Cardiac fibroblast (primary cell): ENCODE data around the gene ZNF536.

Experiments used
- DNase-seq, 2 donors: peaks; one replicate each; pipeline versions ENCODE4 v3.0.0 to v3.0.0-alpha.2; 2010; ENCODE audit warnings: low read depth in 2 of 2
- H3K4me3 ChIP-seq, 2 donors: replicated peaks in 1 of 2; 1 replicate in 1 of 2; 2 replicates in 1 of 2; pipeline ENCODE4 v1.5.1; 2011; ENCODE audit warnings: low read depth in 2 of 2, low read length in 2 of 2, mild to moderate bottlenecking in 2 of 2, moderate library complexity in 1 of 2
- CTCF ChIP-seq: IDR thresholded peaks from one replicate; pipeline ENCODE4 v1.5.1; 2011; ENCODE audit warnings: low read depth, mild to moderate bottlenecking, low read length, inconsistent platforms

Gene ZNF536

GRCh38 chr19:30579419-30579818 lies 207.2 kb downstream of the ZNF536 start:
- no peak overlapping the region for H3K4me3 ChIP-seq
- TF ChIP-seq CTCF = no peak
- no peak for DNase-seq

- TF ChIP-seq CTCF = no peak
- H3K4me3 ChIP-seq = no peak overlapping the region
- no peak for DNase-seq
Observed at GRCh38 chr19:30580673-30581072, 208.5 kb downstream of the ZNF536 start.

GRCh38 chr19:30584090-30584489 lies 211.9 kb downstream of the ZNF536 start:
- H3K4me3 ChIP-seq = no peak overlapping the region
- no peak for DNase-seq
- TF ChIP-seq CTCF = no peak

GRCh38 chr19:30587869-30588268 lies 215.7 kb downstream of the ZNF536 start:
- no peak for DNase-seq
- TF ChIP-seq CTCF = no peak
- H3K4me3 ChIP-seq = no peak overlapping the region

GRCh38 chr19:30590596-30591229 lies 218.5 kb downstream of the ZNF536 start:
- TF ChIP-seq CTCF = no peak
- DNase-seq = no peak
- H3K4me3 ChIP-seq = no peak overlapping the region

GRCh38 chr19:30593356-30593755 lies 221.2 kb downstream of the ZNF536 start:
- no peak for DNase-seq
- TF ChIP-seq CTCF = no peak
- no peak overlapping the region for H3K4me3 ChIP-seq

- no peak for TF ChIP-seq CTCF
- DNase-seq = no peak
- H3K4me3 ChIP-seq = no peak overlapping the region
Observed at GRCh38 chr19:30593975-30594745, 222.0 kb downstream of the ZNF536 start.
